DOHH2 (cell line): ENCODE results near the gene GPX2.

Source experiments
- EZH2phosphoT487 ChIP-seq: fragments of 200-600 bp; sonication (generic); IDR thresholded peaks from 2 replicates; pipeline ENCODE4 v1.6.1; 2017; ENCODE audit warnings: borderline replicate concordance, mild to moderate bottlenecking, antibody characterized with exemption, low read length, moderate library complexity, mixed read lengths
- TF ChIP-seq, protein P1 (sequence below): fragments of 200-600 bp; sonication (generic); IDR thresholded peaks from one replicate; pipeline ENCODE4 v1.5.1; 2014; ENCODE audit warnings: antibody characterized with exemption, mild to moderate bottlenecking, low read depth, low read length; ENCODE audit not compliant: poor library complexity, severe bottlenecking

DNA sequence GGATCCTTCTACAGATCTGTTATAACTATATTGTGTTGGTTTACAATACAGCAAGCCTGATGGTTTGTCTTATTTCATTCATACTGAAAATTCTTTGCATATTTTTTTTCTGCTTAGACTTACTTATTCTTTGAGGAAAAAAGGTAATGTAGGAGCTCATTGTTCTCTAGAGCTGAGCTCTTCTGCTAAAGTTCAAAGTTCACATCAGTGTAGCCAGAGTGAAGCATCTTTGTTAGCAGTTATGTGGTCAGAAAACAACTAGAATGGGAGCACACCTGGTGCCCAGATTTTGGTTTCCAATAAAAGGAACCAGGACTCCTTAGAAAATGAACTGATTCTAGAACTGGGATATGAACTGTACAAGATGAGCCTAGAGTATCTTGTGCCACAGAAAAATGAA, 10.3 kb downstream of the GPX2 start:
- TF ChIP-seq, protein P1, sequence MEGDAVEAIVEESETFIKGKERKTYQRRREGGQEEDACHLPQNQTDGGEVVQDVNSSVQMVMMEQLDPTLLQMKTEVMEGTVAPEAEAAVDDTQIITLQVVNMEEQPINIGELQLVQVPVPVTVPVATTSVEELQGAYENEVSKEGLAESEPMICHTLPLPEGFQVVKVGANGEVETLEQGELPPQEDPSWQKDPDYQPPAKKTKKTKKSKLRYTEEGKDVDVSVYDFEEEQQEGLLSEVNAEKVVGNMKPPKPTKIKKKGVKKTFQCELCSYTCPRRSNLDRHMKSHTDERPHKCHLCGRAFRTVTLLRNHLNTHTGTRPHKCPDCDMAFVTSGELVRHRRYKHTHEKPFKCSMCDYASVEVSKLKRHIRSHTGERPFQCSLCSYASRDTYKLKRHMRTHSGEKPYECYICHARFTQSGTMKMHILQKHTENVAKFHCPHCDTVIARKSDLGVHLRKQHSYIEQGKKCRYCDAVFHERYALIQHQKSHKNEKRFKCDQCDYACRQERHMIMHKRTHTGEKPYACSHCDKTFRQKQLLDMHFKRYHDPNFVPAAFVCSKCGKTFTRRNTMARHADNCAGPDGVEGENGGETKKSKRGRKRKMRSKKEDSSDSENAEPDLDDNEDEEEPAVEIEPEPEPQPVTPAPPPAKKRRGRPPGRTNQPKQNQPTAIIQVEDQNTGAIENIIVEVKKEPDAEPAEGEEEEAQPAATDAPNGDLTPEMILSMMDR: no peak
- TF ChIP-seq EZH2phosphoT487: no peak
